ENCODE data around the gene PDIA5.
"Not testable (repeated sequence)": the region's sequence is repeated elsewhere in the genome, so short reads cannot be mapped to it uniquely, and the experiment has no call there.

Gene PDIA5

DNA sequence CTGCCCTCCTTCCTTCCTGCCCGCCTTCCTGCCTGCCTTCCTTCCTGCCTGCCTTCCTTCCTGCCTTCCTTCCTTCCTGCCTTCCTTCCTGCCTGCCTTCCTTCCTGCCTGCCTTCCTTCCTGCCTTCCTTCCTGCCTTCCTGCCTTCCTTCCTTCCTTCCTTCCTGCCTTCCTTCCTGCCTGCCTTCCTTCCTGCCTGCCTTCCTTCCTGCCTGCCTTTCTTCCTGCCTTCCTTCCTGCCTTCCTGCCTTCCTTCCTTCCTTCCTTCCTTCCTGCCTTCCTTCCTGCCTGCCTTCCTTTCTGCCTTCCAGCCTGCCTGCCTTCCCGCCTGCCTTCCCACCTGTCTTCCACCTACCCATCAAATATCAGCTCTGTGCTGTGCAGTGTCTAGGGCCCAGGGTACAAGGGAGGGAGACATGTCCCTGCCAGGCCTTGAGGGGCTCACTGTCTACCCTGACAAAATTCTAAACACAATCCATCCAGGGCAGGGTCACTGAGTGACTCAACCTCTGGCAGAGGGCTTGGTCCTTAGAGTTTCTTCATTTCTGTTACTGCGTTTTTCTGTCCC lies 85.1 kb downstream of the PDIA5 start:
- not testable (repeated sequence) for DNase-seq

DNA sequence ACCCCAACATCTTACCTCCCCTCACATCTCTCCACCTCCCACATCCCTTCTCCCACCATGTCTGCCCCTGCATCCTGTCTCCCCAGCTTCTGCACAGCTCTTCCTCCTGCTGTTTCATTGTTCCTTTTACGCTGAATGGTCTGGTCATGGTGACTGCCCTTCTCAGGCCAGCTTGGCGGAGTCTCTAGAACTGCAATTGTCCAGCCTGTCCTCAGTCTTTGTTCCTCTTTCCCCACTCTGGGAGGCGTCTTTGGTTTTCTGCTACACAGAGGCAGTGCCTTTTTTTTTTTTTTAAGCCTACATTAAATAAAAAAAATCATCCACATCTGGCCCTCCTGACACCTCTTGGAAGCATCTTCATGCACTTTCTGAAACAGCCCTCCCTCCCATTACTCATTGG lies 85.9 kb downstream of the PDIA5 start:
- no peak for DNase-seq

DNA sequence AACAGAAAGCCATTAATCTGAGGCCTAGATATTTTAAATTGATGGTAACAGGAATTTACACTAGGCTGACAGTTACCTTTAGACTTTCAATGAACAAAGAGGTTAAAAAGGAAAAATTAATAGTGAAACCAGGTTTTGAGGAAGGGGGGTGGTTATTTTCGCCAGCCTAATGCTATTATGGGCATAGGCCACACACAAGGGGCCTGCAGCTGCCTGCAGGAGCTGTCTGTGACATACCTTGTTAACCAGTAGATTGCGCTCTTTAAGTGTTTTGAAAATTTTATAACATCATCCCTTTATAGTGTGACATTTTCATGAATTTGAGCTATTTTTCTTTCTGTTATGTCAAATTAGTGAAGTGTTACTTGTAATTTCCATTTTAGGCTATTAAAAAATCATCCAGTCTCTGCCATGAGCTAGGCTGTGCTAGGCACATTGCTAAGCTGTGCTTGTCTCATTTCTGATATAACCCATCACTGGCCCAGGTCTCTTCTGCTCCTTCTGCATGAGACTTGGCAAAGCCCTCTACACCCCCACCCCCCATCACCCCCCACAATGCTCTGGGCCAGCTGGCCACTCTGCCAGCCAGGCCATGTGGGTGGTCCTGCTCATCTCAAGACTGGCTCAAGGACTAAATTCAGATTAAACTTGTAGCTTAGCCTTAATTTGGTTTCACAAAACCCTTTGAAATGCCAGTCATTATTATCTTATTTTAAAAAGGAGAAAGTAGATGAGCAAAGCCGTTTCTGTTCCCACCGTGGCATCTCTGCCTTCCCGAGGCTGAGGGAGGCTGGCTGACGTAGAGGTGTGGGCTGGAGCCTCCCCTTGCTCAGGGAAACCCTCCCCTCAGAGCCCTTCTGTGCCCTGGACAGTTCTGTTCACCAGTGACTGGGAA lies 86.5 kb downstream of the PDIA5 start:
- no peak for DNase-seq

DNA sequence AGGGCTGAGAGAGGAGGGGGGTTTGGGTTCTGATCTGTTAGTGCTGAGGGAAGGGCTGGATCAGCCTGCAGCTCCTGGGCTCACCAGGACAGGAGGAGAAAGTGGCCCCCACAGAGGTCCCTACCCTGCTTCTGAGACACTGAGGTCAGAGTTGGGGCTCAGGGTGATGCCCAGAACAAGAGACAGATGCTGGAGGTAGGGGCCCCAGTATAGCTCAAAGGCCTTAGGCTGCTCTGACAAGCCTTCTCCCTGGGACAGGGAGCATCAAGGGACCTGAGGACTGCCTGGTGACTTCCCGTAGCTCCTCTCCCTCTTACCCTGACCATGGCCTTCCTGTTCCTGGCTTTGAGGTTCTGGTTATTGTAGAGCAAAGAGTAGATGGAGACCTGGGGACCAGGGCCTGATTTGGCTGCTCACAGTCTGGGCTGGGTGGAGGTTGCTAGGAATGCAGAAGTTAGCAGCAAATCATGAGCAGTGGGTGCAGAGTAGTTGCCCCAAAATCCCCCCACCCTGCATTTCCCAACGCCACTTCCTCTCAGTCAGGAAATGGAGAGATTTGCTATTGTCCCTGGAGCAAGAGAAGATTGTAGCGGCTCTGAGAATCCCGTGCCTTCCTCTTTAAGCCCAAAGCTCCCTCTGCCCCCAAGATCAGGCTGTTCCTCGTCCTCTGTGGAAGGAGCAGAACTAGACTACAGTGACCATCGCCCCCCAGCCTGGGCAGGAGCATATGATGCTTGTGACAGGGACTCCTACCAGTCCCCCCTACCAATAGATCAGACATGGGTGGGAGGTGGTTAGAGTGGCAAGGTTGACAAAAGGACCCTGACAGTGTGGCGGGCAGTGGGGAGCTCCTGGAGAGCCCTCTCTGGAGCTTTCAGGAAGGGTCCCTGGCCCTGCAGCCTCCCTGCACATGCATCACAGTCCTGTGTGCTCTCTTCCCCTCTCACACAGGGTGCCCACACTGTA lies 87.5 kb downstream of the PDIA5 start:
- no peak for DNase-seq

DNA sequence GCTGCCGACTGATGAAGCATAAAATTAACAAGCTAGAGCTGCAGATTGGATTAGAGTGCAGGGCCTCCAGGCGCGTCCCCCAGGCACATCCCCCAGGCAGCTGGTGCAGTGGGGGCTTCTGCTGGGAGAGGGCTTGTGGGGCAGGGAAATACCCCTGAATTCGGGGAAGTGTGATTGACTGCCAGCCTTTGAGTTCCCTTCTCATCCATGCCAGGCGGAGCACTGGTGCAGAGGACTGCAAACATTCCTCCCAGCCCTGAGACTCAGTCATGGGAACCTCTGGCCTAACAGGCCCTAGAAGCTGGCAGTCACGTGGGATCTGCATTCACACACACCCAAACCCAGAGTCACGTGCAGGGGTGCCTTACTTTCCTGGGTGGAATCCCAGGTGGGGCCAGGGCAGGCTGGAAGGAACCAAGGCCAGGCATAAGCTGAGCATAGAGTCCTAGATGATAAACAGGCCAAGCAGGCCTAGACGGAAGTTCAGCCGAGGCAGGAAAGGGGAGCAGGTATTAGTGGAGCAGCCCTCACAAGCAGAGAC lies 88.7 kb downstream of the PDIA5 start:
- no peak for DNase-seq

DNA sequence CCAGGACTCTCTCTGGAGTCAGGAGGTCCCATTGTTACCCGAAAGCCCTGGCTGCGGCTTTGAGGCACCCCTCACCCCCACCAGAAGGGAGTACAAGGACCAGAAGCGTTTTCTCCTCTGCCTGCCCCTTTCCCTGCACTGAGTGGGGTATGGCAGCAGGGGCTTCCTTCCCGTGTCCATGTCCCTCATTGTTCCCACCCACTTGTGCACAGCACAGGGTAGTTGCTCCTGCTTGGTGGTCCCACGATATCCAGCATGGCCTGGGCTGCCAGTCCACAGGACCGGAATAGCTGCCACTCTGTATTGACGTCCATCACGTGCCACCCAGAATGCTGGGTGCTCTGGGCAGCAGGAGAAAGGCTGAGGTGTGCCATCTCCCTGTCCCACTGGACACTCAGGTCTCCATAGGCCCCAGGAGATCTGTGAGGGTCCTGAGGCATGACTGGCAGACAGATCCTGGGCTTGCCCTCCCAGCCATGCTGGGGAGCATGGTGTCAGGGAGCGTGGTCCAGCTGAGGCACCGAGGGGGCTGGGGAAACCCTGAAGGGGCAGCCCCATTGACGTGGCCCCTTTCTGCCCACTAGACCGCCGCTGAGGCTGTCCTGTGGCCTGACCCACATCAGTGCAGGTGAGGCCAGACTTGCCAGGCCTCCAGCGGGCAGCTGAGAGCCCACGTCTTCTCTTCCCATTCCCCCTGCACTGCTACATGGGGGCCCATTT lies 89.6 kb downstream of the PDIA5 start:
- no peak for DNase-seq

DNA sequence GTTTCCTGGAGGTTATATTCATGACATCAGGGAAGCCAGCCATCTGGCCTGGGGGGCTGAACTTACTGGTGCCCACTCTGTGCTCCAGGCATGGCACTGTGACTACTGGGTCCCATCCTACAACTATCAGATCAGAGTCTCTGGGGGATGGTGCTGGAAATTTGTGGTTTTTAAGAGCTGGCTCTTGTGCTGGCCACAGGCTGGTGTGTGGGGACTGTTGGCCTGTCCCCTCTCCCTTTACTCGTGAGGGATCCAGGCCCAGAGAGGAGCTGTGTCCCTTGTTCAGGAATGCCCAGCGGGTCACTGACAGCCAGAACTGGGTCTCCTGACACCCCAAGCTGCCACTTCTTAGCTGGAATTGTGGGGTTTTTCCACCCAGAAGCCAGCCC lies 90.4 kb downstream of the PDIA5 start:
- no peak for DNase-seq

DNA sequence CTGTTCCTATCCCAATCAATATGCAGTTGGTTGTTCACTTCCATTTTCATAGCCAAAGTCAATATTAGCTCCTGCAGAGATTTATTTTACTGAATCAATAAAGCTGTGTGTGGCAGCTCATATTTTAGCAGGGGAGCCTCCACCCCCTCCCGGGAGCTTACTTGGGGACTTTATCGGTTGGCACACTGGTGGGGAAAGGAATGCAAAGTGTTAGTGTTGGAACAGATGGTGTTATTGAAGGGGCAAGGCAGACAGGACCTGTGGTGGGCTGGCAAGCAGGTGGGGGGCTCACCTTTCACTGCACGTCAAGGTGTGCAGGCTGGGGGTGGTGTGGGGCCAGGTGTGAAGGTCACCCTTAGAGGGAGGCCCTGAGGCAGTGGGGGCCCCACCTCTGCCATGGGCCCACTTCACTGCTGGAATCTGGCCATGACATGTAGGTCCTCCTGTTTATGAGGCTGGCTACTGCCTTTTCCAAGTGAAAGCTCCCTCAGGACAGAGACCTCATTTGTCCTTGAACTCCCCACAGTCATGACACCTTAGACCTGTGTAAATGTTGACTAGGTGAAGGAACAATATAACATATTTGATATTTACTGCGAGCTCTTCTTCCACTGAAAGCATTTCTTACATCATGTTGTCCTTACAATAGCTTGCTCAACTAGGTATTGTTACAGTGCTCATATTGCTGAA lies 90.9 kb downstream of the PDIA5 start:
- DNase-seq = no peak

DNA sequence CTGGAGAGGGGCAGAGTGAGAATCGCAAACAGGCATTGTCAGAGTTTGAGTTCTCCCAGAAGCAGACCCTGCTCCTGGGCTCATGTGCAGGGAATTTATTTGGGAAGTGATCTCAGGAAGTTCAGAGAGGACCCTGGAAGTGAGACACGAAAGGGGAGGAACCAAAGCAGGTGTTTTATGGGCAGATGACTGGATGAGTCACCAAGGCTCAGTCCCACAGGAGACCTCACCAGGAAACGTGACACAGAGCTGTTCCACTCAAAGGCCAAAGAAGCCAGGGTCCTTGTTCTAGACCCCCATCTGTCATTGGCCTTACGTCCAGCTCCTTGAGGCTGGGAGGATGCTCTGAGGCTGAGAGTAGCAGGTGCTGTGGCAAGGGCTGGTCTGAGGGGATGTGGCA lies 91.5 kb downstream of the PDIA5 start:
- no peak for DNase-seq

DNA sequence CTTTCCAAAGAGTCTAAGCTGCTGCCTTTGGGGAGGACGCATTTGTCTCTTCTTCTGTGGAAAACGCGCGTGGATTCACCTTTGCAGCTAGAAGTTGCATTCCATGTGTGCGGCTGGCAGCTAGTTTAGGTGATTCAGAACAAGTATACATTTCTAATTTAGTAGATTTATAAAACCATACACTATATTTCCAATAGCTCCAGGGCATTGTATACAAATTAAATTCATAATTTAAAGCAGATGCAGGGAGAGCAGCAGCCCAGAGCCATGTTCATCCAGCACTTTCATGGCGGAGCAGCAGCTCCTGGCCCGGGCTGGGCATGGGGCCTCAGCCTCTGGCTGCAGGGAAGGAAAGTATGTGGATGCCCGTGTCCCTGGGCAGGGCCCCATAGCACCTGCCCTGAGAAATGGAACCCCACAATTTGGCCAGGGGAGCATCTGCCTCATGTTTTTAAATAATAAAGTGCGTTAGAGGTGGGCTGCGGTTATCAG lies 92.1 kb downstream of the PDIA5 start:
- DNase-seq = no peak

DNA sequence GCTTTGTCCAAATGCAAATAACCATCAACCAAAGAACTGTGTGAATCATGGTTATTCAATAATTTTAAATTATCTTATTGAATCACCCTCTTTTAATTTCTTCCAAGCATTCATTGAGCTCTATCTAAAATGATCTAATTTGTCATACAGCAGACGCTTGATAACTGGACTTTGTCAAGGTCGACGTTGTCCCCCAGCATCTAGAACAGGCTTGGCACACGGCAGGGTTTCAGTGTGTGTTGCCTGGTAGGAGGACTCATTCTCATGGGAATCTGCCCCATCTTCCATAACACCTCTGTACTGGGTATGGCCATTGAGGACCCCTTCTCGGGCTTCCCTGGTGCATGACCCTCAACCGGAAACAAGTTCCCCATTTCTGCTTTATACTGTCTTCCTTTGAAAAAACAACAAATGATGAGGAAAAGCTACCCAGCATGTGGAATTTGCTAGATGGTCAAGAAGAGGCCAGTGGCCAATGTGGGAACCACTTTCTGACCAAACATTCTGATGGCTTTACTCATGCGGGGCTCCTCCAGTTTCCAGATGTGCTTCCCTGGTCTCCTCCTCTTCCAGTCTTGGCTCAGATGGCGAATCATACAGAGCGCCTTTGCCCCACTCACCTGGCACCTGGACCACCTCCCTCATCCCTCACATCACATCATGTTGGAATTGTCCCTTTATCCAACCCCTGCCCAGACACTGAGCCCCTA lies 93.3 kb downstream of the PDIA5 start:
- no peak for DNase-seq

DNA sequence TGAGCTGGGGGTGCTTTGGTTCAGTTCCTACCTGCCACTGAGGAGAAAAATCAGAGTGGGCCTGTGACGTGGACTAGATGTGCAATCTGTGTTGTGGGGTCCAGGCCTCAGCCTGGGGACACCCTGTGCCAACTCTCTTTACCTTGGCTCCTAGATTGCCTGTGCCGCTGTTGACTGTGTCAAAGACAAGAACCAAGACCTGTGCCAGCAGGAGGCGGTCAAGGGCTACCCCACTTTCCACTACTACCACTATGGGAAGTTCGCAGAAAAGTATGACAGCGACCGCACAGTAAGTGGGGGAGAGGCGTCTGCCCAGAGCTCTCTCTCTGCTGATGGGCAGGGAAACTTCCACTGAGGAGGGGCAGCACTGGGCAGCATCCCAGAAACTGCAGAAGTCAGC lies 94.3 kb downstream of the PDIA5 start:
- no peak for DNase-seq

DNA sequence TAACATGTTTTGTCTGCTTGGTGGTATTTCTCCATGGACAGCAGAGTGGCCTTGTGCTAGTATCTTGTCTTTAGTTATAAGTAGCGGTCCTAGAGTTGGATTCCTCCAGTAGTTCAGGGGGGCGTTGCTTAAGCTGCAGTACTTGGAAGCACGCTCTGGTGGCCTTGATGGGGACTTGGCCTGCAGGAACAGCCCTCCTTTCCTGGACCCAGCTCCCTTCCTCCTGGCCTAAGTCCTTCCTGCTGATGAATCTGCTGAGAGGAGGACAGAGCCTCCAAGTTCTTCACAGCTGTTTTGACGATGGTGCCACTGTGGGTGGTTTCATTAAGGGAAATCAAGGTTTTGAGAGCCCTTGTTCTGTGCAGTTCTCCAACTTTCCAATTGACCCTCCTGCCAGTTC lies 96.3 kb downstream of the PDIA5 start:
- DNase-seq = no peak

DNA sequence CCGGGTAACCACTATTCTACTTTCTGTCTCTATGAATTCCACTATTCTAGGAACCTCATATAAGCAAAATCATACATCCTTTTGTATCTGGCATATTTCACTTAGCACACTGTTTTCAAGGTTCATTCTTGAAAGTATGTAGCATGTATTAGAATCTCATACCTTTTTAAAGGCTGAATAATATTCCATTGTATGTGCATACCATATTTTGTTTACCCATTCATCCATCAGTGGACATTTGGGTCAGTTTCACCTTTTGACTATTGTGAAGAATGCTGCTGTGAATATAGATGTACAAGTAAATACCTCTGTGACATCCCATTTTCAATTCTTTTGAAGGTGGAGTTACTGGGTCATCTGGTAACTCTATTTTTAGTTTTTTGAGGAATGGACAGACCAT lies 98.3 kb downstream of the PDIA5 start:
- no peak for DNase-seq

DNA sequence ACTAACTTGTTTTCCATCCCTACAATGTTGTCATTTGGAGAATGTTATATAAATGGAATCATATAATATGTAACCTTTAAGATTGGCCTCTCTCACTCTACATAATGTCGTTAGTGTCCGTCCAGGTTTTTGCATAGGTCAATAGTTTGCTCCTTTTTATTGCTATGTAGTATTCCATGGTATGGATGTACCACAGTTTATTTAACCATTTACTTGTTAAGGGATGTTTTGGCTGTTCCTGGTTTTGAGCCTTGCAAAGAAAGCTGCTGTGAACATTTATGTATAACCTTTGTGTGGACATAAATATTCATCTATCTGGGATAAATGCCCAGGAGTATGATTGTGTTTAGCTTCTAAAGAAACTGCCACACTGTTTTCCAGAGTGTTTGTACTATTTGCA lies 100.9 kb downstream of the PDIA5 start:
- DNase-seq = no peak

DNA sequence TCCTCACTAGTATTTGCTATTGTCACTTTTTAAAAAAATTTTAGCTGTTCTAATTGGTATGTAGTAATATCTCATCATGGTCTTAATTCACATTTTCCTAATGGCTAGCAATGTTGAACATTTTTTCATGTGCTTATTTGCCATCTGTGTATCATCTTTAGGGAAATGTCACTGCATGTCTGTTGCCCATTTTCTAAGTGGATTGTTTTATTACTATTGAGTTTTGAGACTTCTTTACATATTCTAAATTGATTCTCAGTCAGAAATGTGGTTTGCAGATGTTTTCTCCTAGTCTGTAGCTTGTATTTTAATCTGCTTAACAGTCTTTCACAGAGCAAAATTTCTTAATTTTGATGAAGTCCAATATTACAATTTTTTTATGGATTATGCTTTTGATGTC lies 101.3 kb downstream of the PDIA5 start:
- DNase-seq = no peak

DNA sequence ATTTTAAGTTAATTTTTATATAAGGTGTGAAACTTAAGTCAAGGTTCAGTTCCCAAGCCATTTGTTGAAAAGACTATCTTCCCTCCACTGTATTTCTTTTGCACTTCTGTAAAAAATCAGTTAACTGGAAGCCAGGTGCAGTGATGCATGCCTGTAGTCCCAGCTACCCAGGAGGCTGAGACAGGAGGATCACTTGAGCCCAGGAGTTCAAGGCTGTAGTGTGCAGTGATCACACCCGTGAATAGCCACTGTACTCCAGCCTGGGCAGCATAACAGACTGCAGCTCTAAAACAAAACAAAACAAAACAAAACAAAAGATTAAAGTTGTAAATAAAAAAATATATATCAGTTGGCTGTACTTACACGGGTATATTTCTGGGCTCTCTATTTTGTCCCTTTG lies 101.8 kb downstream of the PDIA5 start:
- no peak for DNase-seq

DNA sequence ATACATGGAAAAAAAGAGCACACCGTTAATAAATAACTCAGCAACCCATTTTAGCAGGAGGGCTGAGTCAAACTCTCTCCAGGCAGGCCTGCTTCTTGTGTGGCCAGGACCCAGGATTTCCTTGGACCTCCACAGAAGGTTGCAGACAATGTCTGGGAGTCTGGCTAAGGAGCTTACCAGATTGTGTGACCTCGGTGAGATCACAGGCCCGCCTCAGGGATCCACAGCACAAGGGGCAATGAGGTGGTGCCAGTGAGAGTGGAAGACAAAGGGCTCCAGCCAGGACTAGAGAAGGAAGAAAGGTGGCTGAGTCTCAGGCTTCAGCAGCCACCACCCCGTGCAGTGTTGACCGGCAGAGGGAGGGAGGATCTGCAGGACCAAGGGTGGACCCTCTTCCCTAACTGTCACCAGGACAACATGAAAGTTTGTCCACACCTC lies 102.7 kb downstream of the PDIA5 start:
- DNase-seq = no peak

DNA sequence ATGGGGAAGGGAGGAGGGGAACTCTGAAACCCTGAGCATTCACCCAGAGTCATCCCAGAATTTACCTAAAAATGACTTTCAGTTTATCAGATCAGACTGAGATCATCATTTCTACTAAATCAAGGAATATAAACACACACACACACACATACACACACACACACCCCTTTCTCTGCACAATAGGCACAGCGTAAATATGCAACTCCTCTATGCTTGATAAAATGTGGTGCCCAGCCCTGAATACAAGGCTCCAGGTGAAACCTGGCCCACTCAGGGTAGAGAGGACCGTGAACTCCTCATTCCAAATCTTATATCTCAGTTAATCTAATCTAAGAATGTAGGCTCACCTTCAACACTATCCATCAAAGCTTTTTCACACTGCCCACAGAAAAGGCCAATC lies 103.1 kb downstream of the PDIA5 start:
- DNase-seq = no peak

DNA sequence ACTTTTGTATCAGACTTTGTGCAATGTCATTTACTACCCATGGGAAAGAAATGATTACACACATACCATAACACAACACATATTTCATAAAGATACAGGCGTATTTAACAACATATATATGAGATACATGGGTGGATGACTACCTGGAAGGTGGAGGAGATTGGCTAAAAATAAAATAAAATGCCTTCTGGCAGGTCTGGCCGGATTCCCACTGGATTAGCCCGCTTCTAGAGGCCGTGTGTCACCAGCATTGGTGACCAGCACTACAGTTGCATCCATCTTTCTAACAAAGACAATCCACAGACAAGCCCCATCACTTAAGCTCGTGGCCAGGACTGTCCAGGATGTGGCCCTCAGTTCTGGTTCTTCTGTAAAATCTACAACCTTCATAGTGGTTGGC lies 114.0 kb downstream of the PDIA5 start:
- no peak for DNase-seq

DNA sequence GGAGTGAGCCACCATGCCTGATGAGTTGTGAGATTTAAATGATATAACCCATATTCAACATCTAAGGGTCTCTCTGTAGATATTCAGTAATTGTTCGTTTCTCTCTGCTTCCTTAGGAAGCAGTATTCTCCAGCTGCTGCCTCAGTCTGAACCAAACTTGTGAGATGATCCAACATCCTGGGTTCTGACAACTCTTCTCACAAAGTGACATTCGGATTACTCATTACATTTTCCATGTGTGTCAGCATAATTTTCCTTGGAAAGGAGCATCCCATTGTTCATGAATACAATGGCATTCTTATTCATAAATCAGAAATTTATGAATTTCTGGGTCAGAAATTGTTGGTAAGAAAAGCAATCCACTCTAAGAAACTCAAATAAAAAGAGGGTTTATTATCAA lies 119.9 kb downstream of the PDIA5 start:
- no peak for DNase-seq

Data from activated CD4-positive, CD25-positive, alpha-beta regulatory T cell treated with anti-CD3 and anti-CD28 coated beads, Interleukin-2, amount 50 U/mL, for 72 hours (primary cell).